Vagina (tissue), 2 donors: ENCODE measurements around the gene SGIP1.

Experiments used
- CTCF ChIP-seq, 3 experiments: fragments of 450-650 bp in 2 of 3; fragments of 200-600 bp in 1 of 3; sonication (generic) in 1 of 3; IDR thresholded peaks; one replicate each; pipeline ENCODE4 v1.5.1; 2017 to 2019; ENCODE audit warnings: antibody characterized with exemption in 3 of 3, mild to moderate bottlenecking in 2 of 3, moderate library complexity in 2 of 3
- POLR2A ChIP-seq, 2 donors: fragments of 450-650 bp; IDR thresholded peaks; one replicate each; pipeline ENCODE4 v1.6.1; 2017; ENCODE audit warnings: antibody characterized with exemption in 2 of 2, mild to moderate bottlenecking in 2 of 2, moderate library complexity in 2 of 2

DNA sequence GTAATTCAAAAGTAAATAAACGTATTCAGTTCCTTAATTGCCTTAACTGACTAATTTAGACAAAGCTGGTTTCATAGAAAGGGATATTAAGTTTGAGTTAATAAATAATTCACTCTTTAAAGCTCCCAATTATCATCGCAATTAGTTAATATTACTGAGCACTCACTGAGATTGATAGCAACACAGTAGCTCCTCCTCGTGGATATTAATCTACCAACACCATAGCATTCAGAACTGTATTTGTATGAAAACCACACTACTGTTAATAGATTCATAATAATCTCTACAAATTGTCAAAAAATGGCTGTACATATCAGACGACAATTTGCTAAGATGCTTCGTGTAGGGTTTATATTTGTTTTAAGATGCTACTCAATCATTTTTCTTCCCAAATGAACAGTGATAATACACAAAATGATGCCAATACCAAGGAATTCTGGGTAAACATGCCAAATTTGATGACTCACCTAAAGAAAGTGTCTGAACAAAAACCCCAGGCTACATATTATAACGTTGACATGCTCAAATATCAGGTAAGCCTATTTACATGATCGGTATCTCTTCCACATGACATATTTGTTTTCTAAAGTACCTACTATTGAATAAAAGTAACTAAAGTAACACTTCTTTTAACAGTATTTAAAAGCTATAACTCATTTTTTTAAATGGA is 199.5 kb downstream of the SGIP1 start:
- TF ChIP-seq CTCF (IDR thresholded peaks at IDR 0.05) (no peak), POLR2A (IDR thresholded peaks at IDR 0.05) (no peak)
